ENCODE results near the gene SHLD1. TPM values are rescaled to one million over a fixed set of nuclear protein-coding genes. Genes with fewer than 3 reads are reported as not detected.
"Not testable (repeated sequence)": the region's sequence is repeated elsewhere in the genome, so short reads cannot be mapped to it uniquely, and the experiment has no call there.

The SHLD1 gene
- total RNA-seq: 1 to 10 TPM; 7.0 to 7.9 TPM

- POLR2A ChIA-PET: interaction anchor here (0.7 kb wide), 1 partner anchor 157 kb away, joined by 7 read pairs; no protein-coding TSS in a partner anchor
- H3K9me3 Mint-ChIP-seq (ENCODE audit: insufficient read depth): peaks cover 3% of the 10 kb centered on the region
Measured at GRCh38 chr20:5749952-5750779, at the start of gene SHLD1. Gene SHLD1 (plus strand): TSS chr20:5750401. CDS start chr20:5772866, 22,465 bp downstream.

GRCh38 chr20:5702339-5702738, 47.9 kb upstream of the SHLD1 start:
- DNase-seq; H3K27ac Mint-ChIP-seq; H3K9me3 Mint-ChIP-seq (ENCODE audit: insufficient read depth); POLR2A ChIA-PET; ATAC-seq; H3K27me3 Mint-ChIP-seq (ENCODE audit: low read depth); H3K36me3 Mint-ChIP-seq (ENCODE audit: low read depth); CTCF ChIA-PET; H3K4me3 Mint-ChIP-seq; H3K4me1 Mint-ChIP-seq (ENCODE audit: low read depth): not testable (repeated sequence)

More at GRCh38 chr20:5749952-5750779, at the start of gene SHLD1:
- Mint-ChIP-seq H3K27me3 (ENCODE audit: low read depth) (no peaks in the 10 kb centered on the region), H3K4me1 (ENCODE audit: low read depth) (peaks cover 15% of the 10 kb centered on the region), H3K36me3 (ENCODE audit: low read depth) (peaks cover 8% of the 10 kb centered on the region), H3K27ac (peak within 1 kb of the TSS; percentile 96), H3K4me3 (peak within 1 kb of the TSS; percentile 88)
- CTCF ChIA-PET: interaction anchor here (0.6 to 1.6 kb wide), 6 partner anchors 16 to 209 kb away, joined by 3 to 5 read pairs (median 3); no protein-coding TSS in a partner anchor
- peak; percentile 88 for DNase-seq
- ATAC-seq: peak; percentile 97

- ATAC-seq (no peak), DNase-seq (no peak)
- Mint-ChIP-seq H3K4me1 (ENCODE audit: low read depth) (no peaks in the 10 kb centered on the region), H3K4me3 (no peak overlapping the region), H3K9me3 (ENCODE audit: insufficient read depth) (no peaks in the 10 kb centered on the region), H3K27ac (no peak overlapping the region), H3K27me3 (ENCODE audit: low read depth) (peaks cover 4% of the 10 kb centered on the region), H3K36me3 (ENCODE audit: low read depth) (no peaks in the 10 kb centered on the region)
- ChIA-PET CTCF (no interaction called here), POLR2A (no interaction called here)
Measured at GRCh38 chr20:5703681-5704101, 46.5 kb upstream of the SHLD1 start.

GRCh38 chr20:5705827-5706226, 44.4 kb upstream of the SHLD1 start:
- Mint-ChIP-seq H3K9me3 (ENCODE audit: insufficient read depth) (no peaks in the 10 kb centered on the region), H3K4me3 (no peak overlapping the region), H3K27me3 (ENCODE audit: low read depth) (peaks cover 4% of the 10 kb centered on the region), H3K36me3 (ENCODE audit: low read depth) (no peaks in the 10 kb centered on the region), H3K27ac (no peak overlapping the region), H3K4me1 (ENCODE audit: low read depth) (no peaks in the 10 kb centered on the region)
- POLR2A ChIA-PET: interaction anchor here (1.1 kb wide), 1 partner anchor 17 kb away, joined by 4 read pairs; no protein-coding TSS in a partner anchor
- DNase-seq (no peak), ATAC-seq (no peak)
- CTCF ChIA-PET: interaction anchor here (1.5 kb wide), 1 partner anchor 82 kb away, joined by 4 read pairs; no protein-coding TSS in a partner anchor

GRCh38 chr20:5706797-5707196, 43.4 kb upstream of the SHLD1 start:
- H3K9me3 Mint-ChIP-seq (ENCODE audit: insufficient read depth): no peaks in the 10 kb centered on the region
- H3K27me3 Mint-ChIP-seq (ENCODE audit: low read depth): peaks cover 4% of the 10 kb centered on the region
- H3K36me3 Mint-ChIP-seq (ENCODE audit: low read depth): no peaks in the 10 kb centered on the region
- POLR2A ChIA-PET: interaction anchor here (1.1 kb wide), 1 partner anchor 18 kb away, joined by 4 read pairs; no protein-coding TSS in a partner anchor
- H3K27ac Mint-ChIP-seq: no peak overlapping the region
- CTCF ChIA-PET: no interaction called here
- DNase-seq (no peak), ATAC-seq (no peak)
- H3K4me1 Mint-ChIP-seq (ENCODE audit: low read depth): no peaks in the 10 kb centered on the region
- no peak overlapping the region for H3K4me3 Mint-ChIP-seq

- no peaks in the 10 kb centered on the region for H3K36me3 Mint-ChIP-seq (ENCODE audit: low read depth)
- ChIA-PET CTCF (no interaction called here), POLR2A (no interaction called here)
- peaks cover 2% of the 10 kb centered on the region for H3K27me3 Mint-ChIP-seq (ENCODE audit: low read depth)
- H3K4me1 Mint-ChIP-seq (ENCODE audit: low read depth): peaks cover 18% of the 10 kb centered on the region
- H3K4me3 Mint-ChIP-seq: no peak overlapping the region
- DNase-seq (no peak), ATAC-seq (no peak)
- no peak overlapping the region for H3K27ac Mint-ChIP-seq
- no peaks in the 10 kb centered on the region for H3K9me3 Mint-ChIP-seq (ENCODE audit: insufficient read depth)
Measured at GRCh38 chr20:5710551-5710950, 39.6 kb upstream of the SHLD1 start.

- Mint-ChIP-seq H3K36me3 (ENCODE audit: low read depth) (no peaks in the 10 kb centered on the region), H3K27me3 (ENCODE audit: low read depth) (peaks cover 2% of the 10 kb centered on the region), H3K27ac (peak overlapping the region; percentile 43), H3K4me3 (no peak overlapping the region), H3K4me1 (ENCODE audit: low read depth) (peaks cover 18% of the 10 kb centered on the region), H3K9me3 (ENCODE audit: insufficient read depth) (no peaks in the 10 kb centered on the region)
- DNase-seq (peak; percentile 82), ATAC-seq (peak; percentile 95)
- POLR2A ChIA-PET: interaction anchor here (1.0 to 1.2 kb wide), 2 partner anchors 10 to 109 kb away, joined by 3 to 4 read pairs; no protein-coding TSS in a partner anchor
- CTCF ChIA-PET: interaction anchor here (0.8 to 1.4 kb wide), 5 partner anchors 74 to 185 kb away, joined by 3 to 9 read pairs (median 3); no protein-coding TSS in a partner anchor
Measured at GRCh38 chr20:5714261-5715041, 35.8 kb upstream of the SHLD1 start.

GRCh38 chr20:5715071-5715841, 34.9 kb upstream of the SHLD1 start:
- CTCF ChIA-PET: interaction anchor here (0.8 to 1.4 kb wide), 5 partner anchors 73 to 186 kb away, joined by 3 to 9 read pairs (median 3); no protein-coding TSS in a partner anchor

GRCh38 chr20:5716953-5717352, 33.2 kb upstream of the SHLD1 start:
- Mint-ChIP-seq H3K27ac (no peak overlapping the region), H3K4me1 (ENCODE audit: low read depth) (peaks cover 26% of the 10 kb centered on the region), H3K9me3 (ENCODE audit: insufficient read depth) (no peaks in the 10 kb centered on the region), H3K36me3 (ENCODE audit: low read depth) (no peaks in the 10 kb centered on the region), H3K4me3 (no peak overlapping the region), H3K27me3 (ENCODE audit: low read depth) (peaks cover 2% of the 10 kb centered on the region)
- ChIA-PET POLR2A (no interaction called here), CTCF (no interaction called here)
- DNase-seq: no peak
- ATAC-seq: no peak

More at GRCh38 chr20:5715071-5715841, 34.9 kb upstream of the SHLD1 start:
- ATAC-seq (no peak), DNase-seq (no peak)
- POLR2A ChIA-PET: interaction anchor here (1.0 to 1.2 kb wide), 2 partner anchors 10 to 110 kb away, joined by 3 to 4 read pairs; no protein-coding TSS in a partner anchor
- Mint-ChIP-seq H3K4me1 (ENCODE audit: low read depth) (peaks cover 22% of the 10 kb centered on the region), H3K36me3 (ENCODE audit: low read depth) (no peaks in the 10 kb centered on the region), H3K27me3 (ENCODE audit: low read depth) (peaks cover 2% of the 10 kb centered on the region), H3K9me3 (ENCODE audit: insufficient read depth) (no peaks in the 10 kb centered on the region), H3K4me3 (no peak overlapping the region), H3K27ac (peak overlapping the region; percentile 43)

- no peak overlapping the region for H3K27ac Mint-ChIP-seq
- POLR2A ChIA-PET: no interaction called here
- DNase-seq (no peak), ATAC-seq (no peak)
- H3K4me1 Mint-ChIP-seq (ENCODE audit: low read depth): peaks cover 32% of the 10 kb centered on the region
- no peaks in the 10 kb centered on the region for H3K27me3 Mint-ChIP-seq (ENCODE audit: low read depth)
- no peaks in the 10 kb centered on the region for H3K9me3 Mint-ChIP-seq (ENCODE audit: insufficient read depth)
- CTCF ChIA-PET: no interaction called here
- no peak overlapping the region for H3K4me3 Mint-ChIP-seq
- H3K36me3 Mint-ChIP-seq (ENCODE audit: low read depth): no peaks in the 10 kb centered on the region
Measured at GRCh38 chr20:5718896-5719595, 31.2 kb upstream of the SHLD1 start.
